ENCODE data around the gene FBXL3. TPM values are rescaled to one million over a fixed set of nuclear protein-coding genes. Genes with fewer than 3 reads are reported as not detected.
"Not testable (repeated sequence)": the region's sequence is repeated elsewhere in the genome, so short reads cannot be mapped to it uniquely, and the experiment has no call there.

The FBXL3 gene
- total RNA-seq, 1 experiment from 2014 or later: 39.1 TPM

- H3K9me3 ChIP-seq (ENCODE audit: low read length): no peaks in the 10 kb centered on the region
- no peak overlapping the region for H3K27ac ChIP-seq (ENCODE audit: low read length)
- peaks cover 27% of the 10 kb centered on the region for H3K79me2 ChIP-seq (ENCODE audit: low read length)
- no peaks in the 10 kb centered on the region for H3K27me3 ChIP-seq (ENCODE audit: low read length)
- no peaks in the 10 kb centered on the region for H3K4me1 ChIP-seq (ENCODE audit: insufficient read depth, low read length)
- peaks cover 57% of the 10 kb centered on the region for H3K36me3 ChIP-seq (ENCODE audit: low read depth, low read length)
- H3K4me2 ChIP-seq (ENCODE audit: low read length): no peak overlapping the region
- no peak overlapping the region for H3K4me3 ChIP-seq (ENCODE audit: low read length)
- H3F3A ChIP-seq (ENCODE audit: low read length, unreplicated experiment): no peaks in the 10 kb centered on the region
- ChIA-PET POLR2A (ENCODE audit: unreplicated experiment) (no interaction called here), CTCF (no interaction called here)
- H2AFZ ChIP-seq (ENCODE audit: low read length): no peak overlapping the region
- TF ChIP-seq, protein P1, sequence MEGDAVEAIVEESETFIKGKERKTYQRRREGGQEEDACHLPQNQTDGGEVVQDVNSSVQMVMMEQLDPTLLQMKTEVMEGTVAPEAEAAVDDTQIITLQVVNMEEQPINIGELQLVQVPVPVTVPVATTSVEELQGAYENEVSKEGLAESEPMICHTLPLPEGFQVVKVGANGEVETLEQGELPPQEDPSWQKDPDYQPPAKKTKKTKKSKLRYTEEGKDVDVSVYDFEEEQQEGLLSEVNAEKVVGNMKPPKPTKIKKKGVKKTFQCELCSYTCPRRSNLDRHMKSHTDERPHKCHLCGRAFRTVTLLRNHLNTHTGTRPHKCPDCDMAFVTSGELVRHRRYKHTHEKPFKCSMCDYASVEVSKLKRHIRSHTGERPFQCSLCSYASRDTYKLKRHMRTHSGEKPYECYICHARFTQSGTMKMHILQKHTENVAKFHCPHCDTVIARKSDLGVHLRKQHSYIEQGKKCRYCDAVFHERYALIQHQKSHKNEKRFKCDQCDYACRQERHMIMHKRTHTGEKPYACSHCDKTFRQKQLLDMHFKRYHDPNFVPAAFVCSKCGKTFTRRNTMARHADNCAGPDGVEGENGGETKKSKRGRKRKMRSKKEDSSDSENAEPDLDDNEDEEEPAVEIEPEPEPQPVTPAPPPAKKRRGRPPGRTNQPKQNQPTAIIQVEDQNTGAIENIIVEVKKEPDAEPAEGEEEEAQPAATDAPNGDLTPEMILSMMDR (conservative IDR thresholded peaks at IDR 0.05; ENCODE audit: low read depth, low read length): no peak
- TF ChIP-seq EZH2phosphoT487 (IDR thresholded peaks at IDR 0.05; ENCODE audit: borderline replicate concordance, low read length) (no peak), EZH2 (IDR thresholded peaks at IDR 0.05; ENCODE audit: low read length, unreplicated experiment) (no peak)
- DNase-seq (no peak), ATAC-seq (no peak)
- intact Hi-C loops (cut with micrococcal nuclease): no loop called here
- H4K20me1 ChIP-seq (ENCODE audit: low read length): 0 out of 2 replicates have a peak, but pooled peaks cover 8% of the 10 kb centered on the region
- H3K9me2 ChIP-seq (replicated peaks; ENCODE audit: low read length): no peaks in the 10 kb centered on the region
- no TSS peak for BruUV-seq (replicated peaks)
- no peak overlapping the region for H3K9ac ChIP-seq (ENCODE audit: low read length)
Measured at GRCh38 chr13:77014906-77015685, 11.9 kb downstream of the FBXL3 start.

DNA sequence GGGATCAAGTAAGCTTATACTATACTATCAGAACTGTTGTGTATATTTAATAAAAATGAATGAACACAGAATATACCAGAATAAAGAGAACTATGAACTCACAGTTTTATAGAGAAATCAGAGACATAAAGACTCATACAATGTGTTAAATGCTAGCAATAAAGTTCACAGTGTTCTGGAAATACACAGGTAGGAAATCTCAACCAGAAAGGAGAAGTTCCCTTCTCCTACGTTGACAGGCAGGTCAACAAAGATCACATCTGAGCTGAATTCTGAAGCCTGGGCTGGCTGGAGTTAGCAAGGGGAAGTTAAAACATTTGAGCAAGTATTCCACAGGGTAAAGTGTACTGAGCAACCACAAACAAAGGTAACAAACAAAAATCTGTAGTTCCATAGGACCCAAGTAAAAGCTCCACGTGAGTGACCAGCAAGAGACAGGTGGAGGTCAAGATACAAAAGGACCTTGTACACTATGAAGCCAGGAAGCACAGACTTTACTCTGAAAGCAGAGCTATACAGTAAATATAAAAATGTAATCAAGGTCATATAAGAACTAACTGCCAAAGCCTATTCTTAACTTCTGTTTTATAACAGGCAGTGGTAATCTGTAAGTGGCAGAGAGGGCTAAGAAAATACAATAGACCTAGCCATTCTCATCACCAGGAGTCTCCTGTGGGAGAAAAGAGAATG, 13.0 kb downstream of the FBXL3 start:
- intact Hi-C loops (cut with micrococcal nuclease): no loop called here
- ChIA-PET POLR2A (ENCODE audit: unreplicated experiment) (no interaction called here), CTCF (no interaction called here)
- BruUV-seq (replicated peaks): no TSS peak
- no peaks in the 10 kb centered on the region for H3K9me3 ChIP-seq (ENCODE audit: low read length)
- no peaks in the 10 kb centered on the region for H3F3A ChIP-seq (ENCODE audit: low read length, unreplicated experiment)
- no peaks in the 10 kb centered on the region for H4K20me1 ChIP-seq (ENCODE audit: low read length)
- no peak overlapping the region for H3K4me3 ChIP-seq (ENCODE audit: low read length)
- peaks cover 53% of the 10 kb centered on the region for H3K36me3 ChIP-seq (ENCODE audit: low read depth, low read length)
- H2AFZ ChIP-seq (ENCODE audit: low read length): no peak overlapping the region
- H3K79me2 ChIP-seq (ENCODE audit: low read length): peaks cover 17% of the 10 kb centered on the region
- no peaks in the 10 kb centered on the region for H3K4me1 ChIP-seq (ENCODE audit: insufficient read depth, low read length)
- TF ChIP-seq EZH2 (IDR thresholded peaks at IDR 0.05; ENCODE audit: low read length, unreplicated experiment) (no peak), EZH2phosphoT487 (IDR thresholded peaks at IDR 0.05; ENCODE audit: borderline replicate concordance, low read length) (no peak)
- TF ChIP-seq, protein P1 (conservative IDR thresholded peaks at IDR 0.05; ENCODE audit: low read depth, low read length): no peak
- no peaks in the 10 kb centered on the region for H3K9me2 ChIP-seq (replicated peaks; ENCODE audit: low read length)
- no peaks in the 10 kb centered on the region for H3K27me3 ChIP-seq (ENCODE audit: low read length)
- H3K27ac ChIP-seq (ENCODE audit: low read length): no peak overlapping the region
- DNase-seq (no peak), ATAC-seq (no peak)
- no peak overlapping the region for H3K9ac ChIP-seq (ENCODE audit: low read length)
- no peak overlapping the region for H3K4me2 ChIP-seq (ENCODE audit: low read length)

DNA sequence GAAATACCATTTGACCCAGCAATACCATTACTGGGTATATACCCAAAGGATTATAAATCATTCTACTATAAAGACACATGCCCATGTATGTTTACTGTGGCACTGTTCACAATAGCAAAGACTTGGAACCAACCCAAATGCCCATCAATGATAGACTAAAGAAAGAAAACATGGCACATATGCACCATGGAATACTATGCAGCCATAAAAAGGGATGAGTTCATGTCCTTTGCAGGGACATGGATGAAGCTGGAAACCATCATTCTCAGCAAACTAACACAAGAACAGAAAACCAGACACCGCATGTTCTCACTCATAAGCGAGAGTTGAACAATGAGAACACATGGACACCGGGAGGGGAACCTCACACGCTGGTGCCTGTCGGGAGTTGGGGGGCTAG, 17.2 kb downstream of the FBXL3 start:
- DNase-seq; H3K9me3 ChIP-seq (ENCODE audit: low read length); H3K4me1 ChIP-seq (ENCODE audit: insufficient read depth, low read length); H3K27ac ChIP-seq (ENCODE audit: low read length); CTCF ChIA-PET; H3K27me3 ChIP-seq (ENCODE audit: low read length); H3K4me2 ChIP-seq (ENCODE audit: low read length); POLR2A ChIA-PET (ENCODE audit: unreplicated experiment); H4K20me1 ChIP-seq (ENCODE audit: low read length); BruUV-seq (replicated peaks); H3F3A ChIP-seq (ENCODE audit: low read length, unreplicated experiment); ATAC-seq; H3K9ac ChIP-seq (ENCODE audit: low read length); H3K4me3 ChIP-seq (ENCODE audit: low read length); H2AFZ ChIP-seq (ENCODE audit: low read length); H3K79me2 ChIP-seq (ENCODE audit: low read length); H3K9me2 ChIP-seq (replicated peaks; ENCODE audit: low read length): not testable (repeated sequence)
- intact Hi-C loops (cut with micrococcal nuclease): loop anchor here (10.0 kb wide), 1 partner anchor 185 kb away; no protein-coding TSS in a partner anchor
- H3K36me3 ChIP-seq (ENCODE audit: low read depth, low read length): peaks cover 23% of the 10 kb centered on the region
